ENCODE results near the gene SCAANT1.
A peak's percentile ranks its signal among the peaks of the same experiment; 100 is the strongest.

SCAANT1 gene

GRCh38 chr3:63940389-63940757 is 28.2 kb upstream of the SCAANT1 start:
- H3K4me2 ChIP-seq (ENCODE audit: low read length), result no peak overlapping the region
- H4K20me1 ChIP-seq (ENCODE audit: insufficient read depth, low read length), result peaks cover 79% of the 10 kb centered on the region
- no peaks in the 10 kb centered on the region for H3K9me3 ChIP-seq (ENCODE audit: insufficient read depth, low read length)
- H3K36me3 ChIP-seq (replicated peaks; ENCODE audit: low read depth, low read length), result peaks cover 28% of the 10 kb centered on the region
- H3K27me3 ChIP-seq (ENCODE audit: low read depth, low read length), result no peaks in the 10 kb centered on the region
- peaks cover 33% of the 10 kb centered on the region for H3K4me1 ChIP-seq (ENCODE audit: low read length)
- no peak overlapping the region for H3K27ac ChIP-seq (ENCODE audit: low read length)
- no peak overlapping the region for H2AFZ ChIP-seq (ENCODE audit: low read depth, low read length)
- no peak overlapping the region for H3K9ac ChIP-seq (ENCODE audit: low read length)
- no peak overlapping the region for H3K4me3 ChIP-seq (ENCODE audit: low read length)
- H3K79me2 ChIP-seq (ENCODE audit: low read length), result peaks cover 83% of the 10 kb centered on the region
- no peak for TF ChIP-seq CTCF (IDR thresholded peaks at IDR 0.05; ENCODE audit: low read depth, low read length)
- no peak for TF ChIP-seq EZH2phosphoT487 (IDR thresholded peaks at IDR 0.05; ENCODE audit: low read depth)

DNA sequence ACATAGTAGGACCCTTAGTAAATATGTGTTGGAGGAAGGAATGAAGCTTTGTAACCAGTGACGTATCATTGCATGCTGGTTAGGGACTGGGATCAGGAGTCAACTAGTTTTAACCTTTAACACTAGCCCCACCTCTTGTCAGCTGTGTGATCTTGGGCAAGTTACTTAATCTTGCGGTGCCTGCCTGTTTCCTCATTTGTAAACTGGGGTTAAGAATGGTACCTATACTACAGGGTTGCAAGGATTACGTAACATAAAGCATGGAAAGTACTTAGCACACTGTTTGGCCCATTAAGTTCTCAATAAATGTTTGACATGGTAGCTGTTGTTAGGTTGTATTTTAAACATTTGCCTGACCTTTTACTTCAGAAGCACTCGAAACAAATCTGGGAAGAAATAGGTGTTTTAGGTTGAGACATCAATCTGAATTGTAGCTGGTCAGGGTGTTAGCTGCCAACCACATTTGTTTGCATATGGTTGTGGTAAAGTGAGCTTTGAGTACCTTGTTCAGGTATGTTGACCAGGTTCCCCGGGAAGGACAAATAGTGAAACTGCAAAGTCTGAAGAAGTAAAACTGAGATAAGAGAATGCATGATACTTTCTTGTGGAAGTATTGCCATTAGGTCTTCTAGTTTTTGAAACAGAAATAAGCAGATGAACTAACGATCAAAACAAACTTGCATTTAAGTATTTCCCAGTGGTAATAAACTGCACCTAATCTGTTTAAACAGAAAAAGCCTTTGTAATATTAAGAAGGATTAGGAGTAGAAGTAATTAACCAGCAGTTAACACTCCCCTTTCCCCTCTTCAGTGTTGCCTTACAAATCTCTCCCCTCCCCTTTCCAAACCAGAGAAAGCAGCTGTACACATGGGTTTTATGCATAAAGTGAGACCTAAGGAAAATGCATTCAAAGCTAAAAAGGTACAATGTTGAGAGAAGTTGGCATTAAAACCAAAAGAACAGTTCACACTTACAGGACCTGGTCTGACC is 25.8 kb upstream of the SCAANT1 start:
- Histone ChIP-seq H3K36me3 (replicated peaks; ENCODE audit: low read depth, low read length) (peaks cover 31% of the 10 kb centered on the region), H3K9ac (ENCODE audit: low read length) (no peak overlapping the region; the same call in 1 of the 2 replicates), H2AFZ (ENCODE audit: low read depth, low read length) (no peak overlapping the region), H3K4me1 (ENCODE audit: low read length) (peaks cover 57% of the 10 kb centered on the region), H3K79me2 (ENCODE audit: low read length) (peaks cover 87% of the 10 kb centered on the region), H3K4me3 (ENCODE audit: low read length) (peak overlapping the region; percentile 49), H3K27ac (ENCODE audit: low read length) (peak overlapping the region; percentile 77), H3K27me3 (ENCODE audit: low read depth, low read length) (no peaks in the 10 kb centered on the region), H4K20me1 (ENCODE audit: insufficient read depth, low read length) (peaks cover 79% of the 10 kb centered on the region), H3K4me2 (ENCODE audit: low read length) (peak overlapping the region; percentile 76), H3K9me3 (ENCODE audit: insufficient read depth, low read length) (no peaks in the 10 kb centered on the region)
- TF ChIP-seq CTCF (IDR thresholded peaks at IDR 0.05; ENCODE audit: low read depth, low read length) (peak; percentile 46), EZH2phosphoT487 (IDR thresholded peaks at IDR 0.05; ENCODE audit: low read depth) (no peak)

- peaks cover 87% of the 10 kb centered on the region for H3K79me2 ChIP-seq (ENCODE audit: low read length)
Measured at GRCh38 chr3:63936925-63937324, 24.7 kb upstream of the SCAANT1 start.

More at GRCh38 chr3:63936925-63937324, 24.7 kb upstream of the SCAANT1 start:
- Histone ChIP-seq H3K9ac (ENCODE audit: low read length) (no peak overlapping the region), H3K27ac (ENCODE audit: low read length) (peak overlapping the region; percentile 77; the same call in 1 of the 2 replicates), H3K36me3 (replicated peaks; ENCODE audit: low read depth, low read length) (peaks cover 31% of the 10 kb centered on the region), H3K4me3 (ENCODE audit: low read length) (0 out of 2 replicates have a peak overlapping the region, but pooled peaks have one; percentile 49), H3K9me3 (ENCODE audit: insufficient read depth, low read length) (no peaks in the 10 kb centered on the region), H4K20me1 (ENCODE audit: insufficient read depth, low read length) (peaks cover 69% of the 10 kb centered on the region), H3K4me1 (ENCODE audit: low read length) (peaks cover 67% of the 10 kb centered on the region), H3K27me3 (ENCODE audit: low read depth, low read length) (no peaks in the 10 kb centered on the region), H2AFZ (ENCODE audit: low read depth, low read length) (no peak overlapping the region), H3K4me2 (ENCODE audit: low read length) (peak overlapping the region; percentile 76)
- TF ChIP-seq CTCF (IDR thresholded peaks at IDR 0.05; ENCODE audit: low read depth, low read length), result no peak
- no peak for TF ChIP-seq EZH2phosphoT487 (IDR thresholded peaks at IDR 0.05; ENCODE audit: low read depth)
